NCI-H2029 treated with DMSO at 0.1 percent for 48 hours (cell line): ENCODE results near the gene WWOX.

Experiments
- DNase-seq: peaks from one replicate; lab custom pipeline; 2025; lab: John Stamatoyannopoulos, UW

The WWOX gene

GRCh38 chr16:78742501-78743283, 643.2 kb downstream of the WWOX start:
- DNase-seq: no peak

GRCh38 chr16:78743556-78743955, 644.1 kb downstream of the WWOX start:
- no peak for DNase-seq

GRCh38 chr16:78744099-78744498, 644.6 kb downstream of the WWOX start:
- no peak for DNase-seq

GRCh38 chr16:78744796-78745107, 645.3 kb downstream of the WWOX start:
- no peak for DNase-seq

GRCh38 chr16:78745108-78746019, 645.9 kb downstream of the WWOX start:
- no peak for DNase-seq

GRCh38 chr16:78746718-78747117, 647.3 kb downstream of the WWOX start:
- no peak for DNase-seq

GRCh38 chr16:78748220-78748929, 648.9 kb downstream of the WWOX start:
- DNase-seq: no peak

- DNase-seq: no peak
These were observed 650.4 kb downstream of the WWOX start for GRCh38 chr16:78749745-78750268.

GRCh38 chr16:78750611-78751010, 651.2 kb downstream of the WWOX start:
- no peak for DNase-seq

GRCh38 chr16:78751601-78752000, 652.1 kb downstream of the WWOX start:
- DNase-seq: no peak

GRCh38 chr16:78754713-78755112, 655.3 kb downstream of the WWOX start:
- no peak for DNase-seq

GRCh38 chr16:78755751-78756661, 656.6 kb downstream of the WWOX start:
- no peak for DNase-seq

GRCh38 chr16:78759596-78759995, 660.1 kb downstream of the WWOX start:
- DNase-seq: no peak

GRCh38 chr16:78760611-78761010, 661.2 kb downstream of the WWOX start:
- DNase-seq: no peak

- no peak for DNase-seq
These were observed 662.0 kb downstream of the WWOX start for GRCh38 chr16:78761427-78761826.

- DNase-seq: no peak
These were observed 662.8 kb downstream of the WWOX start for GRCh38 chr16:78762222-78762621.

GRCh38 chr16:78763821-78764440, 664.5 kb downstream of the WWOX start:
- DNase-seq: peak; percentile 48

- no peak for DNase-seq
These were observed 665.0 kb downstream of the WWOX start for GRCh38 chr16:78764478-78764877.

GRCh38 chr16:78768226-78768625, 668.8 kb downstream of the WWOX start:
- DNase-seq: no peak

GRCh38 chr16:78768718-78769117, 669.3 kb downstream of the WWOX start:
- no peak for DNase-seq
